COLO829 (cell line): Measurements from ENCODE around the gene MTF1.

Experiments used
- DNase-seq: peaks from one replicate; pipeline ENCODE4 v3.0.0; 2012; ENCODE audit warnings: low spot score

MTF1 gene

DNA sequence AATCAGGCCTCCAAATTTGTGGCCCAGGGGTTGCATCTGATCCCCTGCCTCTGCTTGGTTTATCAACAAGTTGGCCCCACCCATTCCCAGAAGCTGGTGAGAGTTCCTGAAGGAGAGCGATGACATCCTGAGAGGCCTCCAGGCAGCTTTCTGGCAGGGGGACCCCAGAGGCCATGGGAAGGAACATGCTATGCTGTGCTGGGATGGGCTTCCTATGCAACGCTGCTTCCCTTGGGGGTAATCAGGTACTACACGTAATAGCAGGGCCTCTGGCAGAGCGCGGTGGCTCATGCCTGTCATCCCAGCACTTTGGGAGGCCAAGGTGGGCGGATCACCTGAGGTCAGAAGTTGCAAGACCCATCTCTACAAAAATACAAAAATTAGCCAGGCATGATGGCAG, 8.4 kb upstream of the MTF1 start:
- DNase-seq = no peak

- no peak for DNase-seq
Measured at GRCh38 chr1:37866491-37866890, 7.1 kb upstream of the MTF1 start.

DNA sequence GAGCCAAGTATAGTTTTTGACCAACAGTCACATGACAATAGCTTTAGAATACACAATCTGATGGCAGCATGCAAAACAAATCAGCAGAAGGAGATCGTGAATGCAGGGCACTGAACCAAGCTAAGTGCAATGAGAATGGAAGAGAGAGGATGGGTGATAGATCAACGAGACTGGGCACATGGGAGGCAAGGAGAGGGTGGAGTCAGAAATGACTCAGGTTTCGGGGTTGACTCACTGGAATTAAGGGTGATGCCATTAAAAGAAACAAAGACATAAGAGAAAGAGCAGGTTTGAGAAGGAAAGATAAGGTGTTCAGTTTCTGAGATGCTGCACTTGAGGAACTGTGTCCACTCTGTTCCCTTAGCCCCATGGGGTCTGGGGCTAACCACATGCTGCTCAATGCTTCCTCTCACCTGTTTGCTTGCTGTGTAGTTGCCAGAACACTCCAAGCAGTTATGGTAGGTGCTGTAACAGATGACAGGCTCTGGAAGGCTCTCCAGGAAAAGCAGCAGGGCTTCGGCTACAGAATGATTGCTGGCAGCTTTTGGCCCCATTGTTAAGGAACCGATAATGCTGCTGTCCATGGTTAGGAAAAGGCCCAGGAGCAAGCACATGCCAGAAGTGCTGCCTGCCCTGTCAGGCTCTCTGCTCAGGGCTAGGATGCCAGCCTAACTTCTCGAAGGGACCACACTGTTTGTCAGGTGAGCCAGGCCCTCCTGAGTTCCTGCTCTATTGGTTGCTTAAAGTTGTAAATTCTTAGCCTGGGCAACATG, 6.1 kb upstream of the MTF1 start:
- DNase-seq = no peak

DNA sequence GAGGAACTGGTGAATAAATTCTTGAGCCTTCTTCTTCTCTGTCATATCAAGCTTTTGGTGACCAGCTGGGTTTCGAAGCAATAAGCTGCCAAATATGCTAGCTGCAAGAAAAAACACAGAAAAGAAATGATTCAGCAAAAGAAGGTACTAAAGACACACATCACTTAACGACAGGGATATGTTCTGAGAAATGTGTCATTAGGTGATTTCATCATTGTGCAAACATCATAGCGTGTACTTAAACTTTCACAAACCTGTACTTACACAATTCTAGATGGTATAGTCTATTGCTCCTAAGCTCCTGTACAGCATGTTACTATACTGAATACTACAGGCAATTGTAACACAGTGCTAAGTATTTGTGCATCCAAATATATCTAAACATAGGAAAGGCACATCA, 2.9 kb upstream of the MTF1 start:
- no peak for DNase-seq

- no peak for DNase-seq
Measured at GRCh38 chr1:37861151-37861550, 1.8 kb upstream of the MTF1 start.

- no peak for DNase-seq
Measured at GRCh38 chr1:37860346-37860666, 914 bp upstream of the MTF1 start.

GRCh38 chr1:37858931-37859506, 373 bp downstream of the MTF1 start:
- no peak for DNase-seq

- DNase-seq = no peak
Measured at GRCh38 chr1:37854406-37854805, 5.0 kb downstream of the MTF1 start.

DNA sequence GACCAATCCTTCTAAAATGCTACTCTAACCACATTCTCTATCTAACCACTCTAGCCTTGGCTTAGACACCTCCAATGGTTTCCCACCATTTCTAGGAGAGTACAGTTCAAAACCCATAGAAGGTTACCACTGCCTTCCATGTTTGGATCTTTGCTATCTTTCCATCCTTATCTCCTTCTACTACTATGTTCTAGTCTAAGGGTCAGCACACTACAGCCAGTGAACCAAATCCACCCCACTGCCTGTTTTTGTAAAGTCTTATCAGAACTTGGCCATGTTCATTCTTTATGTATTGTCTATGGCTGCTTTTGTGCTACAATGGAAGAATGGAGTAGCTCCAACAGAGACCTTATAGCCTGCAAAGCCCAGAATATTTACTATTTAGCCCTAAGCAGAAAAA, 6.2 kb downstream of the MTF1 start:
- no peak for DNase-seq

DNA sequence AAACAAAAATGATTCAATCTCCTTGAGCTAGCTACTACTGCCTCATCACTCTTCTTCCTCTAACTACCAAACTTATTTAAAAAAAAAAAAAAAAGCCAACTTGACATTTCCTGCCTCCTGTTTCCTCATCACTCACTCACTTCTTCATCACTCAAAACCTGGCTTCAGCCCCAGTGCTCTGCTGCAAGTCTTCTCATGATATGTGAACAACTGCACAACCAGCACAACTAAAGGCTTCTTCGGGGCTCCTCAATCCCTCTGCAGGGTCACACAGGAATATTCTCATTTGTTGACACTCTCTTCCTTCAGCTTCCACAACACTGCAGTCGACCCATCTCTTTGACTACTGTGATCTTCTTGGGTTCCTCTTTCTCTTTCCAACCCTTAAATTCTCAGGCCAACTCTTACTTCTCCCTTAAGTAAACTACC, 7.6 kb downstream of the MTF1 start:
- no peak for DNase-seq

DNA sequence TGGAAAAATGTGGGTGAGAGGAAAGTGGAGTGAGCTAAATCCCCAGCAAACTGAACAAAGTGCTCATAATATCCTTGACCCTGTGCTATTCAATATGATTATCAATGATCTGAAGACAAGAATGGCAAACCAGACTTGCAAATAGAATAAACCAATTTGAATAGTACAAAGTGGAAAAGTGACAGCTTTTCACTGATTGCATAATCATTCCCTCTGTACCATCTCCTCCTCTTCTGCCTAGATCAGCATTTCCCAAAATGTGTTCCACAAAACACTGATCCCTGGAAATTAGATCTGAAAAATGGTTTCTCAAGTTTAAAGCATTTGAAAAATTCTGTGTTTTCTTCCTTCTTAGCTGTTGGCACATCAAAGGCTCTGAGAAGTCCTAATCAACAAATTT, 8.1 kb downstream of the MTF1 start:
- DNase-seq = no peak

GRCh38 chr1:37850352-37850955, 8.9 kb downstream of the MTF1 start:
- no peak for DNase-seq

GRCh38 chr1:37849480-37849879, 9.9 kb downstream of the MTF1 start:
- no peak for DNase-seq

- DNase-seq = no peak
Measured at GRCh38 chr1:37846647-37847339, 12.6 kb downstream of the MTF1 start.

DNA sequence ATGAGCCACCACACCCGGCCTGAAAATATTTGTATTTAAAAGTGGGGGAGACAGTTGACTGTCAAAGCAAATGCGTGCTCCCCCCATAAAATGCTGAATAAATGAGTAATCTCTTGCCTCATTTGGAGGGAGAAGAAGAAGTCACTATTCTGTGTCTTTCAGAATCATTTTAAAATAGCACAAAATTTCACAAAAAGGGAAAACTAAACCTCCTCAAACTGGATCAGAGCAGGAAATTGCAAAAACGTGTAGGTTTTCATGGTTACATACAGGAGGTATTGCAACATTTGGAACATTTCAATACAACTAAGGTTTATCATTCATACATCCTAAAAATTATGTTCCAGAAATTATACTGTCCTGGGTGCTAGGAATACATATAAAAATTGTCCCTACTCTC, 13.6 kb downstream of the MTF1 start:
- no peak for DNase-seq

DNA sequence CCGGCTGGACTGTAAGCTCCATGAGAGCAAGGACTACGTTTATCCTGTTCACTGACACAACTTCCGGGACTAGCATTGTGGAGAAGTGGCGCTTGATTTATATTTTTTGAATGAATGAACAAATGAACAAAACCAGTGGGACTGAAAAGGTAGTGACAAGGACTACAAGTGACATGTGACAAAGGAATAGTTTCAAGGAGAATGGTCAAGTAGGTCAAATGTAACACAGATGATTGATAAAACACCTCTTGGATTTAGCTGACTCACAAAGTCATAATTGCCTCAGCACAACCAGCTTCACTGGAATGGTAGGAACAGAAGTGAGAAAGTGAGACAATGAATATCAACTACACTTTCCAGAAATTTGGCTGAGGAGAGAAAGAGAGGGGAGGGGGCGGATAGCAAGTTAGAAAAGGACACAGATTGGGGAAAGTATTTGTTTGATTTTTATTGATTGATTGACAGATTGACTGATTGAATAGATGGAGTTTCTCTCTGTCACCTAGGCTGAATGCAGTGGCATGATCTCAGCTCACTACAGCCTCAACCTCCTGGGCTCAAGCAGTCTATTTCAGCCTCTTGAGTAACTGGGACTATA, 14.2 kb downstream of the MTF1 start:
- no peak for DNase-seq

GRCh38 chr1:37844536-37844935, 14.9 kb downstream of the MTF1 start:
- DNase-seq = no peak

GRCh38 chr1:37841652-37842051, 17.7 kb downstream of the MTF1 start:
- DNase-seq = no peak

- DNase-seq = no peak
Measured at GRCh38 chr1:37840711-37841110, 18.7 kb downstream of the MTF1 start.

DNA sequence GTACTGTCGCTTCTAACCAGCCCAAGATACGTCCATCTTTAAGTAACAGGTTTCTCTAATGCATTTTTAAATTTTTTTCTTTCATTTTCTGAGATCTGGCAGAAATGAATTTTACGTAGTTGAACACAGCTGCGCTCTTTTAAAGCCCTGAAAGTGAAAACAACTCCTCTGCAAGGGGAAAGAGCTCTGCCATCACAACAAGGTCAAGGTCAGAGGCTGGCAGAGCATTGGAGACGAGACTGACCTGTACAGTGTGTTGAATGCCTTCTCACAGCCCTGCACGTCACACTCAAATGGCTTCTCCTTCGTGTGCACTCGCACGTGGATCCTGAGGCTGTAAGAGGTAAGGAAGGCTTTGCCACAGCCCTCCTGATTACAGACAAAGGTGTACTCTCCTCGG, 19.7 kb downstream of the MTF1 start:
- no peak for DNase-seq

- no peak for DNase-seq
Measured at GRCh38 chr1:37836788-37837187, 22.6 kb downstream of the MTF1 start.

DNA sequence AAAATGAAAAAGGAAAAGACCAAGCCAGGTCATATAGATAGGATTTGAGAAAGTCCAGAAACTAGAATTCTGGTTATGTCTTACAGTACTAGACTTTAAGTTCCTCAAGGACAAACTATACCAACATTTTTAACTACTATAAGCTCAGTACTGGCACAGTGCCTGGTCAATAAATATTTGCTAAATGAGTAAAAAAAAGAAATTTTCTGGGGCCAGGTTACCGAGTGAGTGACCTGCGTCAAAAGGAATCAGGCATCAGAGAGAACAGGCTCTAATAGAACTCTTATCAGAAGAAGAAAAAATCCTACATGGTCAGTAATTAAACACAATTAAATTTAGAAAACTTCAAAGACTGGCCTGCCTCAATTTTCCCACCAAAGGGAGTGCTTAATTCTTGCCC, 27.6 kb downstream of the MTF1 start:
- no peak for DNase-seq

DNA sequence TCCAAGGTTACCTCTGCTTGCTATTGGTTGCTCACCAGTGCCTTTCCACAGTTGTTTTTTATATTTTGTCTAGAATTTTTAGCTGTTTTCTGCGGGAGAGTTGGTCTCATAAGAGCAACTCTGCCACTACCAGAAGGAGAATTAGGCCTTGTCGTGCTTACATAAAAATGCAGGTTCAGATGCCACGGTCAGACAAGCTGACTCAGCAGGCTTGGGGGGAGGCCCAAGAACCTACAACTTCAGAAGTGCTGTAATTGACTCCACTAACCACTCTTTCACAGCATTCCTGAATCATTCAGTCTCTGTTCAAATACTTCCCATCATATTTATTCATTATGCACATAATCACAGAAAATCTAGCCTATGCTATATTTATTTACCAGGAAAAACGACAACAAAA, 28.3 kb downstream of the MTF1 start:
- no peak for DNase-seq
